A673 (cell line): Measurements from ENCODE around the gene PGC.

Experiments used
- CTCF ChIP-seq: fragments of 300-800, 200-600 bp; sonication (generic); conservative IDR thresholded peaks from 2 replicates; pipeline ENCODE4 v1.5.1; 2017; ENCODE audit warnings: low read depth, mild to moderate bottlenecking, antibody characterized with exemption, low read length, moderate library complexity, mixed read lengths
- EZH2 ChIP-seq: fragments of 200-600 bp; sonication (generic); IDR thresholded peaks from 2 replicates; pipeline ENCODE4 v1.6.1; 2017; ENCODE audit warnings: borderline replicate concordance, low read depth, mild to moderate bottlenecking, mixed read lengths, antibody characterized with exemption, low read length; ENCODE audit not compliant: poor library complexity, severe bottlenecking

GRCh38 chr6:41692080-41692675 is 55.0 kb downstream of the PGC start:
- TF ChIP-seq CTCF (no peak), EZH2 (no peak)
